Tibial nerve (tissue), 4 donors: ENCODE measurements around the gene ERCC4. TPM values are rescaled to one million over a fixed set of nuclear protein-coding genes. Genes with fewer than 3 reads are reported as not detected.

Experiments used
- DNase-seq, 2 donors: peaks; one replicate each; pipeline ENCODE4 v3.0.0-alpha.2; 2019; ENCODE audit warnings: low spot score in 2 of 2
- H3K27ac ChIP-seq, 4 donors: fragments of 200-600 bp; sonication (generic) in 3 of 4; one replicate each; pipeline ENCODE4 v1.5.1; 2017 to 2019; ENCODE audit warnings: mild to moderate bottlenecking in 1 of 4
- H3K27me3 ChIP-seq, 2 donors: fragments of 200-600 bp; sonication (generic) in 1 of 2; one replicate each; pipeline versions ENCODE4 v1.5.1 to v1.6.0; 2017 to 2019
- H3K36me3 ChIP-seq, 3 donors: fragments of 200-600 bp; sonication (generic); one replicate each; pipeline ENCODE4 v1.5.1; 2018 to 2019
- H3K4me1 ChIP-seq, 4 donors: fragments of 200-600 bp; sonication (generic) in 3 of 4; one replicate each; pipeline ENCODE4 v1.5.1; 2017 to 2019
- H3K4me3 ChIP-seq, 4 donors: fragments of 200-600 bp; sonication (generic) in 3 of 4; one replicate each; pipeline ENCODE4 v1.5.1; 2017 to 2019; ENCODE audit warnings: mild to moderate bottlenecking in 1 of 4, moderate library complexity in 1 of 4
- H3K9me3 ChIP-seq, 4 donors: fragments of 200-600 bp; sonication (generic) in 3 of 4; one replicate each; pipeline ENCODE4 v1.5.1; 2017 to 2019
- EP300 ChIP-seq, 2 donors: sonication (generic); formaldehyde crosslinking; IDR thresholded peaks; one replicate each; pipeline ENCODE4 v1.6.1; 2017; ENCODE audit warnings: antibody characterized with exemption in 2 of 2, mild to moderate bottlenecking in 1 of 2
- POLR2A ChIP-seq, 2 donors: fragments of 450-650 bp; IDR thresholded peaks; one replicate each; pipeline ENCODE4 v1.6.1; 2017; ENCODE audit warnings: antibody characterized with exemption in 2 of 2, mild to moderate bottlenecking in 2 of 2, moderate library complexity in 2 of 2
- WGBS, 2 donors: methylation state at CpG; one replicate each; pipeline ENCODE4 v1.1.5; 2018; 5-methylcytosine and 5-hydroxymethylcytosine counted together
- total RNA-seq, 4 donors: library from RNA; depleted of rRNA; stranded (reverse); fragments of >200 nt; gene quantifications; one replicate each; pipeline ENCODE4 v1.1.0, GENCODE V29; 2016
- TF ChIP-seq, protein P1 (sequence below), 5 experiments: fragments of 200-600 bp in 3 of 5; fragments of 450-650 bp in 2 of 5; sonication (generic) in 3 of 5; IDR thresholded peaks; one replicate each; pipeline ENCODE4 v1.5.1; 2016 to 2019; ENCODE audit warnings: antibody characterized with exemption in 5 of 5, mild to moderate bottlenecking in 3 of 5, moderate library complexity in 2 of 5

Gene ERCC4
- total RNA-seq, 4 donors from 2014 or later = 7.3 to 8.7 (median 7.9) TPM

DNA sequence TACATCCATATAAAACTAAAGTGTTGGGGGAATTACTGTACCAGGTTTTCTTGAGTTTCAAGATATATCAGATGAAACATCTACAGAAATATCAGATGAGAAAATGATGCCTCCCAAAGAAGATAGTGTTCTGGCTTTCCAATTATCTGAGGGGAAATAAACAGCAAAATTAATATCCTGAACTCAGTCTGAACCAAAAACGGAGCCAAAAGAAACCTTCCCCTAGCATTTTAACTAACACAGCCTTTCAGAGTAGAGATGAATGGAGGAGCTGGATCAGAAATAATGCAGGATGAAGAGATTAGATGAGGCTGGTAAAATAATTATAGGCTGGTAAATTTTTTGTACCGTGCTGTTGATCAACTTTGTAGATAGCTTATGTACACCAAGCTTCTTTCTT lies 16.2 kb downstream of the ERCC4 start:
- TF ChIP-seq, protein P1, sequence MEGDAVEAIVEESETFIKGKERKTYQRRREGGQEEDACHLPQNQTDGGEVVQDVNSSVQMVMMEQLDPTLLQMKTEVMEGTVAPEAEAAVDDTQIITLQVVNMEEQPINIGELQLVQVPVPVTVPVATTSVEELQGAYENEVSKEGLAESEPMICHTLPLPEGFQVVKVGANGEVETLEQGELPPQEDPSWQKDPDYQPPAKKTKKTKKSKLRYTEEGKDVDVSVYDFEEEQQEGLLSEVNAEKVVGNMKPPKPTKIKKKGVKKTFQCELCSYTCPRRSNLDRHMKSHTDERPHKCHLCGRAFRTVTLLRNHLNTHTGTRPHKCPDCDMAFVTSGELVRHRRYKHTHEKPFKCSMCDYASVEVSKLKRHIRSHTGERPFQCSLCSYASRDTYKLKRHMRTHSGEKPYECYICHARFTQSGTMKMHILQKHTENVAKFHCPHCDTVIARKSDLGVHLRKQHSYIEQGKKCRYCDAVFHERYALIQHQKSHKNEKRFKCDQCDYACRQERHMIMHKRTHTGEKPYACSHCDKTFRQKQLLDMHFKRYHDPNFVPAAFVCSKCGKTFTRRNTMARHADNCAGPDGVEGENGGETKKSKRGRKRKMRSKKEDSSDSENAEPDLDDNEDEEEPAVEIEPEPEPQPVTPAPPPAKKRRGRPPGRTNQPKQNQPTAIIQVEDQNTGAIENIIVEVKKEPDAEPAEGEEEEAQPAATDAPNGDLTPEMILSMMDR (IDR thresholded peaks at IDR 0.05) = no peak
- TF ChIP-seq EP300 (IDR thresholded peaks at IDR 0.05) (no peak), POLR2A (IDR thresholded peaks at IDR 0.05) (no peak)
- Histone ChIP-seq H3K4me3 (no peak overlapping the region), H3K27me3 (no peaks in the 10 kb centered on the region), H3K27ac (peak overlapping the region in 2 of 4 donors; percentile 50 to 52), H3K9me3 (no peaks in the 10 kb centered on the region), H3K36me3 (peaks cover 0 to 67% (median 0%) of the 10 kb centered on the region in 3 donors), H3K4me1 (peaks cover 0 to 10% (median 4%) of the 10 kb centered on the region in 4 donors)
- WGBS, 2 donors = 57 to 60% methylated on average over 2 of the region's 2 CpGs
- no peak for DNase-seq

DNA sequence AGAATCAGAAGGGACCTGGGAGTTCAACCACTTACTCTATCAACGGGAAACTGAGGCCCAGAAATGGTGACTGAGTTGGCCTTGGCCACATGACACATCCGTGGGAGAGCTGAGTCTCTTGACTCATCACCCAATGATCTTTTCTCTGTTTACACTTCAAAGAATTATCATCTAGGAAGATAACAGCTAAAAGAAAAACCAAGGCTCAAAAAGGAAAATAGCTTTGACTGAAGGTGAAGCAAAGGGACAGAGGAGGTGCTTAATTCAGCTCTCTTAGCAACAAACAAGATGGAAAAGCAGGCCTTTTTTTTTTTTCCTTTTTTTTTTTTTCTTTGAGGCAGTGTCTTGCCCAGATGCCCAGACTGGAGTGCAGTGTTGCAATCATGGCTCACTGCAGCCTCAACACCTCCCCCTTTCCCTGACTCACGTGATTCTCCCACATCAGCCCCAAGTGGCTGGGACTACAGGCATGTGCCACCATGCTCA lies 16.7 kb downstream of the ERCC4 start:
- Histone ChIP-seq H3K4me3 (no peak overlapping the region), H3K36me3 (peaks cover 0 to 64% (median 0%) of the 10 kb centered on the region in 3 donors), H3K4me1 (peaks cover 0 to 10% (median 4%) of the 10 kb centered on the region in 4 donors), H3K9me3 (no peaks in the 10 kb centered on the region), H3K27ac (peak overlapping the region in 2 of 4 donors; percentile 50 to 52), H3K27me3 (no peaks in the 10 kb centered on the region)
- 49 to 53% methylated on average over 3 of the region's 3 CpGs for WGBS, 2 donors
- peak in 1 of 2 donors; percentile 55 for DNase-seq
- TF ChIP-seq EP300 (IDR thresholded peaks at IDR 0.05) = no peak
- no peak for TF ChIP-seq POLR2A (IDR thresholded peaks at IDR 0.05)
- TF ChIP-seq, protein P1 (IDR thresholded peaks at IDR 0.05) = no peak

DNA sequence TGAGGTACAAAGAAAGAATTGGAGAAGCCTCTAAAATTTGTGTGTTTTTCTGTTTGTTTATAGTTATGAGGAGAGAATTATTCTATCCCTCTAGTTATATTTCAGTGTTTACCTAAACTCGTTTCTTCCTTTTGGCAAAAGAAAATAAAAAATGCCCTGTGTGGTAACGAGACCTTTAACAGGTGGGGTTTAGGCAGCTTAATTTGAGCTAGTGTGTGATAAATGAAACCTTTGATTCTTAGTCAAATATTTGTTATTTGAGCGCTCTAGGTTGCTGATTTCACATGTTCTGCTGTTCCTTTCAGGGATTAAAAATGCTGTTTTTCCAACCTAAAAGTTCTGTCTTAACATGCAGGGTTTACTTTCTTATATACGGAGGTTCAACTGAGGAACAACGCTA lies 17.5 kb downstream of the ERCC4 start:
- DNase-seq = no peak
- 76 to 84% methylated on average over 5 of the region's 5 CpGs for whole genome bisulfite sequencing, 2 donors
- TF ChIP-seq POLR2A (IDR thresholded peaks at IDR 0.05) = no peak
- Histone ChIP-seq H3K4me3 (no peak overlapping the region), H3K9me3 (no peaks in the 10 kb centered on the region), H3K27ac (peak overlapping the region in 2 of 4 donors; percentile 11 to 52), H3K4me1 (peaks cover 0 to 10% (median 4%) of the 10 kb centered on the region in 4 donors), H3K36me3 (peaks cover 0 to 64% (median 0%) of the 10 kb centered on the region in 3 donors), H3K27me3 (no peaks in the 10 kb centered on the region)

DNA sequence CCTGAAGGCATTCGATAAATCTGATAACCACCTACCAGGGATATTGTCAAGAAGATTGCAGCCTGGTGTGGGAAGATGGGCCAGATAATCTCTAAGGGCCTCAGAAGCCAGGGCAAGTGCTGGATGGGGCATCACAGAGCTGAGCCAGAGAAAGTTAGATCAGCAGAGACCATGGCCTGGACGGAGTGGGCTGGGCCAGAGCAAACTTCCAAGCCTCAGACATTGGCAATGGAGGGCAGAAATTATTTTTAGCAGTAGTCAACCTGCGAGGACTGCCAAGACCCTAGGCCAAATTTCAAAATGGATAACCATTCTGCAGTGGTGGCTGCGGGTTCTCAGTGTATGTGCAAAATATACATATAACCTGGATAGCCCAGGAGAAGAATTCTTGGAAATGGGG lies 18.5 kb downstream of the ERCC4 start:
- Histone ChIP-seq H3K9me3 (no peaks in the 10 kb centered on the region), H3K27me3 (no peaks in the 10 kb centered on the region), H3K36me3 (peaks cover 0 to 59% (median 0%) of the 10 kb centered on the region in 3 donors), H3K27ac (no peak overlapping the region), H3K4me3 (no peak overlapping the region), H3K4me1 (peaks cover 0 to 10% (median 4%) of the 10 kb centered on the region in 4 donors)
- WGBS, 2 donors = 87 to 95% methylated on average over 4 of the region's 4 CpGs
- TF ChIP-seq POLR2A (IDR thresholded peaks at IDR 0.05) (no peak), EP300 (IDR thresholded peaks at IDR 0.05) (no peak)
- TF ChIP-seq, protein P1 (IDR thresholded peaks at IDR 0.05) = no peak
- DNase-seq = no peak

DNA sequence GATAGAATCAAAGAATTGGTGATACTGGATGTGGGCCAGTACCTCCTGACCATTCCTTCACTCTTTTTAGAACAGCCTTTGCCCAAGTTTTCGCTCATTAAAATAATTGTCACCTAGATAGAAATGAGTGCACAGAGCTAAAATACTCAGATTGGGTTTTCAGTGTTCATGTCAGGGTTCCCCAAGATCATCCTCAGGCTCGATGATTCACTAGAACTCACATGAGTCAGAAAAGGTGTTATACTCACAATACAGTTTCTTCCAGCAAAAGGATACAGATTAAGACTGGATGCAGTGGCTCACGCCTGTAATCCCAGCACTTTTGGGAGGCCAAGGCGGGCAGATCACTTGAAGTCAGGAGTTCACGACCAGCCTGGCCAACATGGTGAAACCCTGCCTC lies 19.9 kb downstream of the ERCC4 start:
- TF ChIP-seq, protein P1 (IDR thresholded peaks at IDR 0.05) = no peak
- TF ChIP-seq EP300 (IDR thresholded peaks at IDR 0.05) (no peak), POLR2A (IDR thresholded peaks at IDR 0.05) (no peak)
- Histone ChIP-seq H3K36me3 (peaks cover 0 to 51% (median 0%) of the 10 kb centered on the region in 3 donors), H3K27ac (no peak overlapping the region), H3K9me3 (no peaks in the 10 kb centered on the region), H3K27me3 (no peaks in the 10 kb centered on the region), H3K4me3 (no peak overlapping the region), H3K4me1 (peaks cover 0 to 10% (median 4%) of the 10 kb centered on the region in 4 donors)
- 94 to 97% methylated on average over 5 of the region's 5 CpGs for WGBS, 2 donors
- no peak for DNase-seq
